GM21515 (cell line): ENCODE results near the gene PDS5B.
"Not testable (repeated sequence)": the region's sequence is repeated elsewhere in the genome, so short reads cannot be mapped to it uniquely, and the experiment has no call there.

Source experiments
- ATAC-seq: cut with Tn5 transposase; IDR thresholded peaks from one replicate; pipeline ENCODE4 v1.9.1; 2021; ENCODE audit not compliant: unreplicated experiment

PDS5B gene

DNA sequence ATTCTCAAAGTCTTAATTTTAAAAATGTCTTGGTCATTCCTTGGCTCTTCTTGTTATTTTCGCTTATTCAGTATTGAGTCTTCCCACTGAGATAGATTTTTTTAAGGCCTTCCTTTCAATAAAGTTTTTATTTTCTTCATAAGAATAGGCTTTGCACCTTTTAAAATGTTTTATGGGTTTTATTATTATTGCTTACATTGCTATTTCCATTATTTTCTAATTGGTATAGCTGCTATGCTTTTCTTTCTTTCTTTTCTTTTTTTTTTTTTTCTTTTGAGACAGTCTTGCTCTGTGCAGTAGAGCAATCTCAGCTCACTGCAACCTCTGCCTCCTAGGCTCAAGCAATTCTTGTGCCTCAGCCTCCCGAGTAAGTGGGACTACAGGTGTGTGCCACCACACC lies 195.7 kb downstream of the PDS5B start:
- ATAC-seq: no peak

DNA sequence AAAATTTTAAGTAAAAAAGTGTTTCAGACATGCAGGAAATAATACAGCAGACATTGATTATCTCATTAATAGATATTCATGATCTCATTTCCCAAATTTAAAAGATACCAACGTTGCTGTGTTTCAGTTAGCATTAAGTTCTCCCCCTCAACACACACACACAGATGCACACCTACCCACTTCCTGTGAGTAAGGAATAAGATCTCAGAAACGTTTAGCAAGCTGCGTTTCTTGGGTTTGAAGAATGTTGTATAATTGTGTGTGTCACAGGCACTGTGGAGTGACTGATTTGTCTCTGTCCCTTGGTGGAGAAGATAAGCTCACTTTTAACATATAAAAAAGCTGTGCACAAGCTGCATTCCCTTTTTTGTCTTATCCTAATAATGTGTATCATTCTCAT lies 196.8 kb downstream of the PDS5B start:
- ATAC-seq: no peak

DNA sequence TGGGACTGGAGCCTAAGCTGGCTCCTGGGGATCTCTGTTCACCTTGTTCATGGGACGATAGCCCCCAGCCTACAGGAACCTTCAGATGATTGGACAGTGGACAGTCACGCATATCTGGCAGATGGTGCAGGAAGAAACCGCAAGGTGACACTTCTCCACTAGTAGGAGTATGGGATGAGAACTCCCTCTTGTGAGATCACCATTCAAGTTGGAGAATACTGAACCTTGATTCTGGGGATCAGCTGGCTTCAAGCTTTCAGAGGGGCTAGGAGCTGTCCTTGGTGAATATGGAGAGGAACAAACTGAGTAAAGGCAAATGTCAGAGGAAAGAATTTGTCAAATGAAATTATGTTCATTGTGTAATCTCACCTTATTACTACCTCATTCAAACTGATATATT lies 204.5 kb downstream of the PDS5B start:
- ATAC-seq: no peak

DNA sequence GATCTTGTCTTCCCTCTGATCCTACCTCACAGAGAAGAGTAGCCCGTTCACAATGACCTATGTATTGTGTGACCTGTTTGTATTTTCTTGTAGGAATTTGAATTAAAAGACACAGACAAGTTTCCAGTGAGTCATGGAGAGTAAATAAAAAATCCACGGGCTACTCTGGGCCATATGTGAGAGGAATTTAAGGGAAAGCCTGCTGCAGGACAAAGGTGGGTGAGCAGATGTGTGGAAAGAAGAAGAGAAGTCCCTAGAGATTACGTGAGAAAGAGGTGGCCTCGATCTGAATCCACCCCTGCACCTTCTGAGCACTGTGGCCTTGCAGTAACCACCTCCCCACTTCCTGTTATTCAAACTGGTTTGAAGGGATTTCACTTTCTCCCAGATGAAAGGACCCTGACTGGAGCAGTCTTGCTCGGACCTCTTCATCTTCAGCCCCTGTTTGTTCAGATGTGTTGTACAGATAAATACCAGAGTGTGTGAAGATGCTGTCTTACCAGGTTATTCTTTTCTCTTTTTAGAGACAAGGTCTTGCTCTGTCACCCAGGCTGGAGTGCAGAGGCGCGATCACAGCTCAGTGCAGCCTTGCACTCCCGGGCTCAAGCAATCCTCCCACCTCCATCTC lies 205.4 kb downstream of the PDS5B start:
- peak; percentile 81 for ATAC-seq

DNA sequence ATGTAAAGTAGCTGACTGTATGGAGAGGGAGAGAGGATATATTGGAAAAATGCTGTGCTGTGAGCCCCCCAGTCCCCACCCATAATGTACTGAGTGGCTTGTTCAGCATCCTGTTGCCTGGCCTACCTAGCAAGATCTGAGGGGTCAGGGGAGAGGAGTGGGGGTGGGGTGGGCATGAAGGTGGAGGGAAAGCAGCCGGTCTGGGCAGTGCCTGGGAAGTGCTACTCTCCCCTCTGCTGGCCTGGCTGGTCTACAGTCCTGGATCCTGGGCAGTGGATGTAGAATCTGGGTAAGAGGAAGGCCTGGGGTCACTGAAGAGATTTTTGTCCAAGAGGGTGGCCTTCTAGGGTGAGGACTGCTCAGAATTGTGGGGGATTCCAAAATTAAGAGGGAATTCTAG lies 210.5 kb downstream of the PDS5B start:
- no peak for ATAC-seq

GRCh38 chr13:32802159-32802558 lies 215.9 kb downstream of the PDS5B start:
- no peak for ATAC-seq

GRCh38 chr13:32804673-32805230 lies 218.5 kb downstream of the PDS5B start:
- no peak for ATAC-seq

GRCh38 chr13:32811297-32811800 lies 225.1 kb downstream of the PDS5B start:
- peak; percentile 71 for ATAC-seq

- ATAC-seq: no peak
Measured at GRCh38 chr13:32821149-32821688, 235.0 kb downstream of the PDS5B start.

DNA sequence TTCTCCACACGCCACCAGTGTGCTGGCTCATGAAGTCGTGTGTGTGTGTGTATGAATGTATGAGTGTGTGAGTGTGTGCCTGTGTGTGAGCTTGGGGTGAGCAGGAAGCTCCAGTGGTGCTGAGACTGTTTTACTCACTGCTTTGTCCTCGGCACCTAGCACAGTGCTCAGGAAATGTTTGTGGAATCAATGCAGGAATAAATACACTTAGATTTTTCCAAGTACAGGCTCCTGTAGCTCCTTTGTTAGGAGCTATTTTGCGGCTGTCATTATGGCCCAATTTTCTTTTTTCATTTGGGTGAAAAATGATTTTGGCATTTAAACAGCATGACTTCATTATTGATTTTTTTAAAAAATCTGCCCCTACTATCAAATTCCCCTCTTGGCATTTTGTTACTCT lies 236.5 kb downstream of the PDS5B start:
- no peak for ATAC-seq

GRCh38 chr13:32823597-32823996 lies 237.3 kb downstream of the PDS5B start:
- ATAC-seq: no peak

- no peak for ATAC-seq
Measured at GRCh38 chr13:32824061-32824460, 237.8 kb downstream of the PDS5B start.

- ATAC-seq: no peak
Measured at GRCh38 chr13:32824675-32825074, 238.4 kb downstream of the PDS5B start.

DNA sequence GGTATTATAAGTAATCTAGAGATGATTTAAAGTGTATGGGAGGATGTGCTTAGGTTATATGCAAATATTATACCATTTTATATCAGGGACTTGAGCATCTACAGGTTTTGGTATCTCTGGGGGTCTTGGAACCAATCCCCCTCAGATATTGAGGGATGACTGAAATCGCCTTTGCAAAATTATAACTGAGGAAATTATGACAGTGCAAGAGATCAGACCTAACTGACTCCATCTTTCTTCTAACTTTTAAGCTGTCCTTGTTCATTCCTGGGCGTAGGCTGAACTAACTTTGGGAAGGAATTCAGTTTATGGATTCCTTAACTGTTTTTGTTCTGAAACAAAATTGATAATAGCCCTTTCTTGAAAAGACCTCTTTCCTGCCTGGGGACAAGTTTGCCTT lies 239.2 kb downstream of the PDS5B start:
- no peak for ATAC-seq

GRCh38 chr13:32826372-32826771 lies 240.1 kb downstream of the PDS5B start:
- ATAC-seq: not testable (repeated sequence)
